IPS-18c (cell line): ENCODE results near the gene PRKAR1B.
"Not testable (repeated sequence)": the region's sequence is repeated elsewhere in the genome, so short reads cannot be mapped to it uniquely, and the experiment has no call there.

Source experiments
- H3K4me3 ChIP-seq: 2 replicates; pipeline ENCODE4 v1.7.0; 2013; ENCODE audit warnings: low read depth, mild to moderate bottlenecking, low read length, moderate library complexity; ENCODE audit not compliant: insufficient read depth
- H3K9me3 ChIP-seq: one replicate; pipeline ENCODE4 v1.6.1; 2013; ENCODE audit warnings: mild to moderate bottlenecking, low read length, moderate library complexity; ENCODE audit not compliant: control insufficient read depth, insufficient read depth

Gene PRKAR1B

GRCh38 chr7:652167-652566 is 74.9 kb downstream of the PRKAR1B start:
- not testable (repeated sequence) for H3K4me3 ChIP-seq, H3K9me3 ChIP-seq

- no peak overlapping the region for H3K4me3 ChIP-seq
- peaks cover 9% of the 10 kb centered on the region for H3K9me3 ChIP-seq
Measured at GRCh38 chr7:651032-651728, 75.9 kb downstream of the PRKAR1B start.

GRCh38 chr7:650339-651031 is 76.6 kb downstream of the PRKAR1B start:
- Histone ChIP-seq H3K9me3 (peaks cover 5% of the 10 kb centered on the region), H3K4me3 (no peak overlapping the region)

- H3K4me3 ChIP-seq, result no peak overlapping the region
Measured at GRCh38 chr7:646951-647350, 80.1 kb downstream of the PRKAR1B start.

GRCh38 chr7:646487-646886 is 80.6 kb downstream of the PRKAR1B start:
- H3K4me3 ChIP-seq, result no peak overlapping the region
- H3K9me3 ChIP-seq, result peaks cover 7% of the 10 kb centered on the region

More at GRCh38 chr7:646951-647350, 80.1 kb downstream of the PRKAR1B start:
- H3K9me3 ChIP-seq, result peaks cover 7% of the 10 kb centered on the region

GRCh38 chr7:645606-646005 is 81.5 kb downstream of the PRKAR1B start:
- peaks cover 7% of the 10 kb centered on the region for H3K9me3 ChIP-seq
- no peak overlapping the region for H3K4me3 ChIP-seq

- Histone ChIP-seq H3K4me3 (no peak overlapping the region), H3K9me3 (peaks cover 7% of the 10 kb centered on the region)
Measured at GRCh38 chr7:644381-645305, 82.4 kb downstream of the PRKAR1B start.

- no peak overlapping the region for H3K4me3 ChIP-seq
- H3K9me3 ChIP-seq, result peaks cover 7% of the 10 kb centered on the region
Measured at GRCh38 chr7:641966-642365, 85.1 kb downstream of the PRKAR1B start.

- H3K9me3 ChIP-seq, result peaks cover 7% of the 10 kb centered on the region
- H3K4me3 ChIP-seq, result no peak overlapping the region
Measured at GRCh38 chr7:641269-641671, 85.8 kb downstream of the PRKAR1B start.

- Histone ChIP-seq H3K4me3 (no peak overlapping the region), H3K9me3 (peaks cover 4% of the 10 kb centered on the region)
Measured at GRCh38 chr7:638256-639011, 88.6 kb downstream of the PRKAR1B start.

GRCh38 chr7:637826-638225 is 89.3 kb downstream of the PRKAR1B start:
- Histone ChIP-seq H3K9me3 (peaks cover 2% of the 10 kb centered on the region), H3K4me3 (no peak overlapping the region)

- no peak overlapping the region for H3K4me3 ChIP-seq
Measured at GRCh38 chr7:636396-636795, 90.7 kb downstream of the PRKAR1B start.

GRCh38 chr7:635687-636382 is 91.2 kb downstream of the PRKAR1B start:
- H3K4me3 ChIP-seq, H3K9me3 ChIP-seq: not testable (repeated sequence)

More at GRCh38 chr7:636396-636795, 90.7 kb downstream of the PRKAR1B start:
- no peaks in the 10 kb centered on the region for H3K9me3 ChIP-seq

GRCh38 chr7:635227-635626 is 91.9 kb downstream of the PRKAR1B start:
- H3K4me3 ChIP-seq, result no peak overlapping the region

GRCh38 chr7:633381-634018 is 93.6 kb downstream of the PRKAR1B start:
- no peaks in the 10 kb centered on the region for H3K9me3 ChIP-seq

More at GRCh38 chr7:635227-635626, 91.9 kb downstream of the PRKAR1B start:
- no peaks in the 10 kb centered on the region for H3K9me3 ChIP-seq

GRCh38 chr7:632831-633210 is 94.3 kb downstream of the PRKAR1B start:
- Histone ChIP-seq H3K4me3 (no peak overlapping the region), H3K9me3 (no peaks in the 10 kb centered on the region)

More at GRCh38 chr7:633381-634018, 93.6 kb downstream of the PRKAR1B start:
- no peak overlapping the region for H3K4me3 ChIP-seq
